ENCODE data around the gene SLX9.
"Not testable (repeated sequence)": the region's sequence is repeated elsewhere in the genome, so short reads cannot be mapped to it uniquely, and the experiment has no call there.

The SLX9 gene

GRCh38 chr21:44916965-44917364 lies 22.9 kb upstream of the SLX9 start:
- DNase-seq = no peak

- no peak for DNase-seq
Measured at GRCh38 chr21:44917446-44918106, 22.3 kb upstream of the SLX9 start.

- DNase-seq = no peak
Measured at GRCh38 chr21:44918107-44918470, 21.7 kb upstream of the SLX9 start.

- DNase-seq = no peak
Measured at GRCh38 chr21:44918581-44919033, 21.2 kb upstream of the SLX9 start.

GRCh38 chr21:44919111-44919912 lies 20.5 kb upstream of the SLX9 start:
- DNase-seq = no peak

GRCh38 chr21:44919913-44920693 lies 19.7 kb upstream of the SLX9 start:
- DNase-seq = no peak

GRCh38 chr21:44920694-44921604 lies 18.9 kb upstream of the SLX9 start, which contains the start of gene ITGB2:
Gene ITGB2, minus strand, starts transcription at chr21:44920899. Its CDS starts 10,117 bp downstream, at chr21:44910782.
- DNase-seq = peak; percentile 68

GRCh38 chr21:44921928-44922327 lies 17.9 kb upstream of the SLX9 start:
- no peak for DNase-seq

GRCh38 chr21:44923480-44924084 lies 16.2 kb upstream of the SLX9 start:
- DNase-seq = no peak

GRCh38 chr21:44924606-44925377 lies 15.0 kb upstream of the SLX9 start:
- DNase-seq = no peak

- no peak for DNase-seq
Measured at GRCh38 chr21:44925378-44925755, 14.5 kb upstream of the SLX9 start.

- DNase-seq = peak; percentile 49
Measured at GRCh38 chr21:44926331-44927101, 13.3 kb upstream of the SLX9 start.

GRCh38 chr21:44927259-44927586 lies 12.6 kb upstream of the SLX9 start:
- DNase-seq = no peak

GRCh38 chr21:44927587-44928461 lies 12.0 kb upstream of the SLX9 start:
- peak; percentile 93 for DNase-seq

- not testable (repeated sequence) for DNase-seq
Measured at GRCh38 chr21:44928500-44929241, 11.2 kb upstream of the SLX9 start.

- no peak for DNase-seq
Measured at GRCh38 chr21:44929242-44929798, 10.5 kb upstream of the SLX9 start.

GRCh38 chr21:44929799-44930542 lies 9.9 kb upstream of the SLX9 start:
- no peak for DNase-seq

- DNase-seq = peak; percentile 80
Measured at GRCh38 chr21:44930543-44930981, 9.3 kb upstream of the SLX9 start.
